GM12878 (cell line): ENCODE data around the gene LETMD1. TPM values are rescaled to one million over a fixed set of nuclear protein-coding genes. Genes with fewer than 3 reads are reported as not detected.
A peak's percentile ranks its signal among the peaks of the same experiment; 100 is the strongest.

Experiments
- CUX1 ChIP-seq: IDR thresholded peaks from 2 replicates; pipeline ENCODE4 v1.6.1; 2012; ENCODE audit warnings: improper control_type of control experiment, low read depth, low read length; ENCODE audit not compliant: insufficient replicate concordance
- HDAC2 ChIP-seq: fragments of 200-600 bp; sonication (generic); IDR thresholded peaks from 2 replicates; pipeline ENCODE4 v1.6.1; 2017
- MYC ChIP-seq: IDR thresholded peaks from 2 replicates; pipeline ENCODE4 v1.6.1; 2011; ENCODE audit warnings: mild to moderate bottlenecking, low read length, moderate library complexity, inconsistent platforms; ENCODE audit not compliant: insufficient read depth, insufficient replicate concordance, insufficient read length, severe bottlenecking
- NFXL1 ChIP-seq: fragments of 450-650 bp; IDR thresholded peaks from 2 replicates; pipeline ENCODE4 v1.6.1; 2017; ENCODE audit warnings: antibody characterized with exemption, mild to moderate bottlenecking, borderline replicate concordance
- SMC3 ChIP-seq: IDR thresholded peaks from 2 replicates; pipeline ENCODE4 v1.6.1; 2011; ENCODE audit warnings: low read length, improper control_type of control experiment, borderline replicate concordance
- USF1 ChIP-seq: IDR thresholded peaks from 2 replicates; pipeline ENCODE4 v1.6.1; 2011; ENCODE audit warnings: borderline replicate concordance, low read depth, mild to moderate bottlenecking, moderate library complexity, mixed read lengths, low read length; ENCODE audit not compliant: insufficient read depth; ENCODE audit errors: extremely low read length
- USF2 ChIP-seq: IDR thresholded peaks from 2 replicates; pipeline ENCODE4 v1.6.1; 2011; ENCODE audit warnings: low read depth, low read length, improper control_type of control experiment, borderline replicate concordance
- ZNF207 ChIP-seq: fragments of 450-650 bp; IDR thresholded peaks from 2 replicates; pipeline ENCODE4 v1.6.1; 2014; ENCODE audit warnings: antibody characterized with exemption, mild to moderate bottlenecking, borderline replicate concordance
- ZNF24 ChIP-seq: fragments of 450-650 bp; IDR thresholded peaks from 2 replicates; pipeline ENCODE4 v1.6.1; 2017; ENCODE audit warnings: antibody characterized with exemption, mild to moderate bottlenecking
- ZNF384 ChIP-seq: IDR thresholded peaks from 2 replicates; pipeline ENCODE4 v1.6.1; 2012; ENCODE audit warnings: low read depth, mild to moderate bottlenecking, low read length, improper control_type of control experiment, borderline replicate concordance
- polyA plus RNA-seq, 11 experiments: library from polyadenylated mRNA; depleted of rRNA in 4 of 11; unstranded in 6 of 11; stranded (reverse) in 5 of 11; fragments of >200 nt; fragmentation: Nextera tagmentation in 4 of 11; fragmentation: Illumina TruSeq in 1 of 11; extraction: Ambion mirVana in 4 of 11; extraction: Trizol in 1 of 11; gene quantifications; 1 replicate in 1 of 11; 2 replicates in 10 of 11; pipeline versions ENCODE4 v1.2.1 to v1.2.3, GENCODE V29; 2011 to 2016; ENCODE audit warnings: inconsistent platforms in 2 of 11, missing spikeins in 2 of 11, low read depth in 1 of 11
- total RNA-seq, 4 experiments: library from RNA; depleted of rRNA in 3 of 4; stranded (reverse); fragments of >200 nt in 3 of 4; fragmentation: Illumina TruSeq in 1 of 4; extraction: Trizol in 1 of 4; gene quantifications; 2 replicates each; pipeline versions ENCODE4 v1.2.1 to v1.2.3, GENCODE V29; 2013 to 2021
- TF ChIP-seq, protein P1 (sequence below): fragments of 450-650 bp; IDR thresholded peaks from 2 replicates; pipeline ENCODE4 v1.6.1; 2017; ENCODE audit warnings: antibody characterized with exemption, mild to moderate bottlenecking, moderate library complexity
- TF ChIP-seq, protein P2 (sequence below): fragments of 450-650 bp; IDR thresholded peaks from 2 replicates; pipeline ENCODE4 v1.6.1; 2018; ENCODE audit warnings: borderline replicate concordance, mild to moderate bottlenecking; ENCODE audit not compliant: partially characterized antibody

LETMD1 gene
- total and polyA plus RNA-seq, 10 of the 15 experiments (the other 5 are each of a cell fraction or from before 2014, with no cell fraction given), result 30.3 to 116 (median 51.5) TPM

GRCh38 chr12:51047655-51048540 is at the start of gene LETMD1 (continued):
- TF ChIP-seq USF1 (no peak), ZNF207 (peak; percentile 90; the same call in 1 of the 2 replicates), ZNF24 (no peak), SMC3 (peak; percentile 65), NFXL1 (no peak), ZNF384 (no peak), MYC (peak; percentile 34), HDAC2 (no peak), CUX1 (no peak), USF2 (no peak)
- TF ChIP-seq, protein P1, sequence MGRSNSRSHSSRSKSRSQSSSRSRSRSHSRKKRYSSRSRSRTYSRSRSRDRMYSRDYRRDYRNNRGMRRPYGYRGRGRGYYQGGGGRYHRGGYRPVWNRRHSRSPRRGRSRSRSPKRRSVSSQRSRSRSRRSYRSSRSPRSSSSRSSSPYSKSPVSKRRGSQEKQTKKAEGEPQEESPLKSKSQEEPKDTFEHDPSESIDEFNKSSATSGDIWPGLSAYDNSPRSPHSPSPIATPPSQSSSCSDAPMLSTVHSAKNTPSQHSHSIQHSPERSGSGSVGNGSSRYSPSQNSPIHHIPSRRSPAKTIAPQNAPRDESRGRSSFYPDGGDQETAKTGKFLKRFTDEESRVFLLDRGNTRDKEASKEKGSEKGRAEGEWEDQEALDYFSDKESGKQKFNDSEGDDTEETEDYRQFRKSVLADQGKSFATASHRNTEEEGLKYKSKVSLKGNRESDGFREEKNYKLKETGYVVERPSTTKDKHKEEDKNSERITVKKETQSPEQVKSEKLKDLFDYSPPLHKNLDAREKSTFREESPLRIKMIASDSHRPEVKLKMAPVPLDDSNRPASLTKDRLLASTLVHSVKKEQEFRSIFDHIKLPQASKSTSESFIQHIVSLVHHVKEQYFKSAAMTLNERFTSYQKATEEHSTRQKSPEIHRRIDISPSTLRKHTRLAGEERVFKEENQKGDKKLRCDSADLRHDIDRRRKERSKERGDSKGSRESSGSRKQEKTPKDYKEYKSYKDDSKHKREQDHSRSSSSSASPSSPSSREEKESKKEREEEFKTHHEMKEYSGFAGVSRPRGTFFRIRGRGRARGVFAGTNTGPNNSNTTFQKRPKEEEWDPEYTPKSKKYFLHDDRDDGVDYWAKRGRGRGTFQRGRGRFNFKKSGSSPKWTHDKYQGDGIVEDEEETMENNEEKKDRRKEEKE, result no peak
- TF ChIP-seq, protein P2, sequence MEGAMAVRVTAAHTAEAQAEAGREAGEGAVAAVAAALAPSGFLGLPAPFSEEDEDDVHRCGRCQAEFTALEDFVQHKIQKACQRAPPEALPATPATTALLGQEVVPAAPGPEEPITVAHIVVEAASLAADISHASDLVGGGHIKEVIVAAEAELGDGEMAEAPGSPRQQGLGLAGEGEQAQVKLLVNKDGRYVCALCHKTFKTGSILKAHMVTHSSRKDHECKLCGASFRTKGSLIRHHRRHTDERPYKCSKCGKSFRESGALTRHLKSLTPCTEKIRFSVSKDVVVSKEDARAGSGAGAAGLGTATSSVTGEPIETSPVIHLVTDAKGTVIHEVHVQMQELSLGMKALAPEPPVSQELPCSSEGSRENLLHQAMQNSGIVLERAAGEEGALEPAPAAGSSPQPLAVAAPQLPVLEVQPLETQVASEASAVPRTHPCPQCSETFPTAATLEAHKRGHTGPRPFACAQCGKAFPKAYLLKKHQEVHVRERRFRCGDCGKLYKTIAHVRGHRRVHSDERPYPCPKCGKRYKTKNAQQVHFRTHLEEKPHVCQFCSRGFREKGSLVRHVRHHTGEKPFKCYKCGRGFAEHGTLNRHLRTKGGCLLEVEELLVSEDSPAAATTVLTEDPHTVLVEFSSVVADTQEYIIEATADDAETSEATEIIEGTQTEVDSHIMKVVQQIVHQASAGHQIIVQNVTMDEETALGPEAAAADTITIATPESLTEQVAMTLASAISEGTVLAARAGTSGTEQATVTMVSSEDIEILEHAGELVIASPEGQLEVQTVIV, result peak; percentile 88
